NCI-H2029 (cell line): Measurements from ENCODE around the gene IL17RB.

Experiments used
- DNase-seq: peaks from one replicate; lab custom pipeline; 2025; lab: John Stamatoyannopoulos, UW

Gene IL17RB

GRCh38 chr3:53846134-53846850 is at the start of gene IL17RB, which contains the start of gene CHDH:
Gene IL17RB, plus strand, starts transcription at chr3:53846568. Its CDS starts 21 bp downstream, at chr3:53846589.
Gene CHDH, minus strand, starts transcription at chr3:53846419. Its CDS starts 22,411 bp downstream, at chr3:53824008.
- peak; percentile 48 for DNase-seq

DNA sequence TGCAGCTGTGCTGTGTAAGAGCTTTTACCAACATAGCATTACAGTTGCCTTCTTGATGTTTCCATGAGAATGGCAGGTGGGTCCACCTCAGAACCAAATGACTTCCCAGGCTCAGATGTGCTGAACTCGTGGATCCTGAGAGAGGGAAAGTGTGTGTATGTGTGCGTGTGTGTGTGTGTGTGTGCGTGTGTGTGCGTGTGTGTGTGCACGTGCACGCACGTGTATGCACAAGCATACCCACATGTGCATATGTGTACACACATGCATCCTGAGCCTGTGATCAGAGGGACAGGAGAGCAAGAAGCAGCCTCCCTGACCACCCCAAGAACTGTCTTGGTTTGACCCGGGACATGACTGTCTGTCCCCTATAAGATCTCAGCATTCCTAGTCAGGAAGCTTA is 48.2 kb upstream of the IL17RB start:
- DNase-seq: no peak

DNA sequence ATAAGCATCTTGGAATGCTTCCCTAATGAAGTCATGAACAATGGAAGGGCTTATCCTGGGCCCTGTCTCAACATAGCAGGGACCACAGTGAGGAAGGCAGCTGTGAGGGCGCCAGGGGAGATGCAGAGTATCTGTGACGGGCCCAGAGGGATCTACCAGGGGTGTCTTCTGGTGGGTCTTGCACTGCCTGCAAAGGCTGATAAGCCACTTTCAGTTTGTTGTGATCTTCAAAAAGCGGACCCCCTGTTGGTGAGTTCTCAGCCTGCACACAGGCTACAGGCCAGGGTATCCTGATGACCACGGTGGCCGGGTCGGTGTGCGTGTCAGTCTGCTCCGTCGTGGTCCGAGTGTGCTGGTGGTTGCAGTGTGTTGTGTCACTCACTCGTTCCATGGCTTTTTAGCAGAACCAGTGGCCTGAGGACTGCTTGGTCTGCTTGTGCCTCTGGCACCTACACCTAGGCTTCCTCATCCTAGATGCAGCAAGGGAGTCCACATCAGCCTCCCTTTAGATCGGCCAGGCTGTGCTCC is 47.0 kb upstream of the IL17RB start:
- no peak for DNase-seq

GRCh38 chr3:53800041-53800906 is 46.1 kb upstream of the IL17RB start:
- DNase-seq: no peak

GRCh38 chr3:53801319-53801718 is 45.0 kb upstream of the IL17RB start:
- no peak for DNase-seq

DNA sequence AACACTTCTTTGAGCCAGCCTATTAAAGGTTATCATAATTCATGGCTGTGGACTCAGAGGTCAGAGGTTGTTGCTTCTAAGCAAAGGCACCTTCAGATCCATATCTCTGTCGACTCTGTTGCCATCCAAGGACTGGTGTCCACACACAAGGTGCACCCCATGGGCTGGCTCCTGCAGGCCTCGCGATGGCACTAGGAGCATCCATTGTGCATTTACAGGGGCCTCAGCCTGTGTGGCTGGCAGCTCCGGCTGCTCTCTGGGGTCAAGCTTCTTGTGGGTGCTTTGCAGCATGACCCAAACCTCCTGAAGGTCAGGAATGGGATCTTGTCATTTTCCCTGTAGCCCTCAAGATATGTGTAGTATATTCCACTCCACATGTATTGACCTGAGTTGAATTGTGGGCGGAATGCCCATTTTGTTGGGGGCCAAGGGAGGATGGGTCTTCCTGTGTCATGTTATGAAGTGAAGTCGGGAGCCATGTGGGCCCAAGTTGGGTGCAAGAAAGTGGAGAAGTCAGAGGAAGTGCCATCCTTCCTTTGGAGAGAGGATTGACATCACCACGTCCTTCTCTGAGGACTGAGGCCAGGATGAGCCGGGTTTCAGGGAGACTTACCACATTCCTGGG is 44.0 kb upstream of the IL17RB start:
- DNase-seq: no peak

- DNase-seq: peak; percentile 3
These were observed 43.1 kb upstream of the IL17RB start for GRCh38 chr3:53803124-53803815.

GRCh38 chr3:53803816-53804695 is 42.3 kb upstream of the IL17RB start:
- peak; percentile 1 for DNase-seq

DNA sequence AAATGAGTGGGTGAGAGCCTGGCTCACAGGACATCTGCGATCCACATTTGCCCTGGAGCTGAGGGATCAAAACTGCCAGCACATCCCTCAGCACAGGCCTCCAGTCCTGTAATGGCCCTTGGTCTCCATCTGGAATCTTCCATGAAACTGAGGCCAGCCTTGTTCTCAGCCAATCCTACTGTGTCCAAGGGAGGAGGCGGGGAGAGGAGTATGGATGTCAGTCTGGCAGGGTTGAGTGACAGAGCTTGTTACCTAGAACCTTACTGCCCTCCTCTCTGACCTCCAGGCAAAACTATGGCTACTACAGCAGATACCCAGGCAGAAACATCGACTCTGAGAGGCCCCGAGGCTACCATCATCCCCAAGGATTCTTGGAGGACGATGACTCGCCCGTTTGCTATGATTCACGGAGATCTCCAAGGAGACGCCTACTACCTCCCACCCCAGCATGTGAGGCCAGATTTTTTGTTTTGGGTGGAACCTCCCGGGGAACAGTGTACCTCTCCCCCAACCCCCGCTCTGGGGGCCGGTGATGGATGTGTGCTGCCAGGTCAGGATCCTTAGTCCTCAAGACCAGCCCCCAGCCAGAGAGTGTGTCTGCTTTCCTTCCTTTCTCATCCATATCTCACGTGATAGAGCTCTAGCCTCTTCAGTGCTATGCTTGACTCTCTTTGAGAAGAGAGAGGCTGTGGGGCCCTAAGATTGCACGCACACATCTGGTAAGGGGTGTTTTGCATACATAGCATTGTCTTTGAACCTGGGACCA is 41.5 kb upstream of the IL17RB start:
- DNase-seq: no peak

DNA sequence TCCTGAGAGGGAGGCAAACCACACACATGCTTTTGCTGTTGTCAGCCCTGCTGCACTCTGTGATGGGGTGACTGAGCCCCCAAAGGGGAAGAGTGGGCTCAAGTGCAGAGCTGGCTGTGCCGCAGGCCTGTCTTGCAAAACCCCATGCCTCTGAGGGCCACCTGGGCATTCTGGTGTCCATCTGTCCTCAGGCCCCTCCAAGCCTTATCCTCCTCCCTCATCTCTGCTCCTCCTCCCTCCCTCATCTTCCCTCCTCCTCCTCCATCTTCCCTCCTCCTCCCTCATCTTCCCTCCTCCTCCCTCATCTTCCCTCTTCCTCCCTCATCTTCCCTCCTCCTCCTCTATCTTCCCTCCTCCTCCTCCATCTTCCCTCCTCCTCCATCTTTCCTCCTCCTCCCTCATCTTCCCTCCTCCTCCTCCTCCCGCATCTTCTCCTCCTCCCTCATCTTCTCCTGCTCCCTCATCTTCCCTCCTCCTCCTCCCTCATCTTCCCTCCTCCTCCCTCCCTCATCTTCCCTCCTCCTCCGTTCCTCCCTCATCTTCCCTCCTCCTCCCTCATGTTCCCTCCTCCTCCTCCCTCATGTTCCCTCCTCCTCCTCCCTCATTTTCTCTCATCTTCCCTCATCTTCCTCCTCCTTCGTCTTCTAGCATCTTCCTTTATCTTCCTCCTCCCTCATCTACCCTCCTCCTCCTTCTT is 40.8 kb upstream of the IL17RB start:
- no peak for DNase-seq

DNA sequence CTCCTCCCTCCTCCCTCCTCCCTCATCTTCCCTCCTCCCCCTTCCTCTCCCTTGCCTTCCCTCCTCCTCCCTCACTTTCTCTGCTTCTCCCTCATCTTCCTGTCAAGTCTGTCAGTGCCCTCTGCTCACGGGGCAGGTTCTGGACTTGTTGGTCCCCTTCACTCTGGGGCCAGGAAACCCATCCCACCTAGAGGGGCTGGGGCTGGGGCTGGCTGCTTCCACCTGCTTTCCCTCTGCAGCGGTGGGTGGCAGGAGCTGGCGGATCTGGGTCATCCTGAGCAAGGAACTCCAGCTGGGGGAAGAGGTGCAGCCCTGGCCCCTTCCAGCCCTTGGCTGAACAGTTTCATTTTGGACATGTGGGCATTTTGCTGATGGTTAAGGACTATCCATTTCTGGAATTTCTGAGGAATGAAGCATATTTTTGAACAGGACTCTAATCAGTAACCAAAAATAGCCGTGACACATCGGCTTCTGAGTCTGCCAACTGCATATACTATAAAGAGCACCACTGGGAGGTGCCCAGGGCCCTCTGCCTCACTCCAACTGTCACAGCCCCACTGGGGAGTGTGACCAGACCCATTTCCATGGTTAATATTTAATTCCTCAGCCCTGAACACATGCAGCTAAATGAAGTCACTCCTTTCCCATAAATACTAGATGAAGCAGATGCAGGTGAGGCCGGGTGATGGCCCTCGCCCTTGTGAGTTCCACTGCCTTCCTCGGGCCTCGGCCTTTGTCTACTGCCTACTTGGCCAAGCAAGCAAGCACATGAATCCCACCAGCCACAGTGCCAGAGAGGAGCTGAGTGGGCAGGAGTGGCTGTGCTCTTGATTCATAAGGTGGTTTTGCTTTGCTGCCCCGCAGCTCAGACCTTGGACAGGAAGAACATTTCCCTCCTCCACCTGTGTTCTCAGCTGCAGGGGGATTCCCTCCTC is 39.9 kb upstream of the IL17RB start:
- DNase-seq: no peak

GRCh38 chr3:53807117-53807810 is 39.1 kb upstream of the IL17RB start:
- DNase-seq: no peak

DNA sequence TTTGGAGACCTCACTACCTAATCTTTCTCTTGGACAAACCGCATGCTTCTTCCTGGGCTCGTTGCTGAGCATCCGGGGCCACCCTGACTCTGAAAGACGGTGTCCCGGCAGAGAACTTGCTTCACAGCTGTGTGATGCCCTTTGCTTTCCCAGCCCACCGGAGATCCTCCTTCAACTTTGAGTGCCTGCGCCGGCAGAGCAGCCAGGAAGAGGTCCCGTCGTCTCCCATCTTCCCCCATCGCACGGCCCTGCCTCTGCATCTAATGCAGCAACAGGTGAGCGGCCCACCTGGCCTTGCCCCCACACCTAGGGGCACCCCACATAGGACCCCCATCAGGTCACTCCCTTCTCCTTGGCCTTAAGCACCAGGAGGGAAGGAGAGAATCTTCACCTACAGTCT is 37.9 kb upstream of the IL17RB start:
- DNase-seq: no peak

GRCh38 chr3:53809267-53809666 is 37.1 kb upstream of the IL17RB start:
- DNase-seq: no peak

DNA sequence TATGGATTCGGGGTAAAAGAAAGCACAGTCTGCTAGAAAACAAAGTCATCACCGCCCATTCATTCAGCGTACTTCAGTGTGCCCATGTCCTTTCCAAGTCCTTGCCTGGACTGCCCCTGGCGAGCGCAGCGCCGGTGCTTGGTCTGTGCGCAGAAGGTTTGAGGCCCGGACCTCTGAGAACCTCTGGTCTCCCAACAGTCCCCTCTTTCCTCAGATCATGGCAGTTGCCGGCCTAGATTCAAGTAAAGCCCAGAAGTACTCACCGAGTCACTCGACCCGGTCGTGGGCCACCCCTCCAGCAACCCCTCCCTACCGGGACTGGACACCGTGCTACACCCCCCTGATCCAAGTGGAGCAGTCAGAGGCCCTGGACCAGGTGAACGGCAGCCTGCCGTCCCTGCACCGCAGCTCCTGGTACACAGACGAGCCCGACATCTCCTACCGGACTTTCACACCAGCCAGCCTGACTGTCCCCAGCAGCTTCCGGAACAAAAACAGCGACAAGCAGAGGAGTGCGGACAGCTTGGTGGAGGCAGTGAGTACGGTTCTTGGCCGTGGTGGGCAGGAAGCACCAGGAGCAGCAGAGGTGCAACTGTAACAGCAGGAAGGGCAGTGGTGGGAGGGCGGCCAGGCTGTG is 36.5 kb upstream of the IL17RB start:
- no peak for DNase-seq

GRCh38 chr3:53811143-53811927 is 35.0 kb upstream of the IL17RB start:
- no peak for DNase-seq
